Measurements from ENCODE around the gene CASKIN1. TPM values are rescaled to one million over a fixed set of nuclear protein-coding genes. Genes with fewer than 3 reads are reported as not detected.

CASKIN1 gene
- total RNA-seq, 1 donor from 2014 or later: 1.6 TPM

GRCh38 chr16:2184962-2185361 is 11.4 kb downstream of the CASKIN1 start:
- no peak for DNase-seq (ENCODE audit: low spot score)
- H3K27ac ChIP-seq: no peak overlapping the region
- H3K79me2 ChIP-seq (ENCODE audit: low read depth): no peaks in the 10 kb centered on the region
- H3K27ac Mint-ChIP-seq: no peak overlapping the region
- no peak overlapping the region for H3K4me2 ChIP-seq
- no peaks in the 10 kb centered on the region for H3K27me3 ChIP-seq
- no peak overlapping the region for H3K4me3 ChIP-seq
- H3K36me3 Mint-ChIP-seq: peaks cover 2% of the 10 kb centered on the region
- peaks cover 3% of the 10 kb centered on the region for H3K4me1 Mint-ChIP-seq
- peaks cover 9% of the 10 kb centered on the region for H3K27me3 Mint-ChIP-seq (ENCODE audit: insufficient read depth, low read depth)
- no peaks in the 10 kb centered on the region for H3K9me3 Mint-ChIP-seq
- no peaks in the 10 kb centered on the region for H3K4me1 ChIP-seq
- no peaks in the 10 kb centered on the region for H3K9me3 ChIP-seq (ENCODE audit: low read depth)
- no peak overlapping the region for H2AFZ ChIP-seq (replicated peaks)
- H3F3A ChIP-seq (ENCODE audit: low read depth): no peaks in the 10 kb centered on the region
- no peak overlapping the region for H3K9ac ChIP-seq
- TF ChIP-seq, protein P1, sequence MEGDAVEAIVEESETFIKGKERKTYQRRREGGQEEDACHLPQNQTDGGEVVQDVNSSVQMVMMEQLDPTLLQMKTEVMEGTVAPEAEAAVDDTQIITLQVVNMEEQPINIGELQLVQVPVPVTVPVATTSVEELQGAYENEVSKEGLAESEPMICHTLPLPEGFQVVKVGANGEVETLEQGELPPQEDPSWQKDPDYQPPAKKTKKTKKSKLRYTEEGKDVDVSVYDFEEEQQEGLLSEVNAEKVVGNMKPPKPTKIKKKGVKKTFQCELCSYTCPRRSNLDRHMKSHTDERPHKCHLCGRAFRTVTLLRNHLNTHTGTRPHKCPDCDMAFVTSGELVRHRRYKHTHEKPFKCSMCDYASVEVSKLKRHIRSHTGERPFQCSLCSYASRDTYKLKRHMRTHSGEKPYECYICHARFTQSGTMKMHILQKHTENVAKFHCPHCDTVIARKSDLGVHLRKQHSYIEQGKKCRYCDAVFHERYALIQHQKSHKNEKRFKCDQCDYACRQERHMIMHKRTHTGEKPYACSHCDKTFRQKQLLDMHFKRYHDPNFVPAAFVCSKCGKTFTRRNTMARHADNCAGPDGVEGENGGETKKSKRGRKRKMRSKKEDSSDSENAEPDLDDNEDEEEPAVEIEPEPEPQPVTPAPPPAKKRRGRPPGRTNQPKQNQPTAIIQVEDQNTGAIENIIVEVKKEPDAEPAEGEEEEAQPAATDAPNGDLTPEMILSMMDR (IDR thresholded peaks at IDR 0.05): no peak
- TF ChIP-seq EZH2 (IDR thresholded peaks at IDR 0.05): no peak
- TF ChIP-seq EZH2phosphoT487 (IDR thresholded peaks at IDR 0.05): no peak
- H4K20me1 ChIP-seq (ENCODE audit: low read depth): no peaks in the 10 kb centered on the region
- no peaks in the 10 kb centered on the region for H3K36me3 ChIP-seq
- no peak overlapping the region for H3K4me3 Mint-ChIP-seq

DNA sequence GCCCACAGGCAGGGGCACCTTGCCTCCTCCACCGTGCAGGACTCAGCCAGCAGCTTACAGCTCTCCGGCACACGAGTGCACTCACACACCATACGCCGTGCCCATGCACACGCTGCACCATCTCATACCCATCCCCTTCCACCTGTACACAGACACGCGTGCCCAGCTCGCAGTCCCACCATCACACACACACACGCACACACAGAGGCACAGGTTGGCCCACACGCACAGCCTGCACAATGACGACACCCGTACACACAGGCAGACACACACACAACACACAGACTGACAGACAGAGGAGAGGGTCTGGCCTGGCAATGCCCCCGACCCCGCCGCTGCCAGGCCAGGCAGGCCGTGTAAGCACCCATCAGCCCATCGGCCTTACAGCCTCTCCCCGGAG is 12.1 kb downstream of the CASKIN1 start:
- Histone ChIP-seq H3K79me2 (ENCODE audit: low read depth) (no peaks in the 10 kb centered on the region), H3F3A (ENCODE audit: low read depth) (no peaks in the 10 kb centered on the region), H3K4me2 (no peak overlapping the region), H2AFZ (replicated peaks) (no peak overlapping the region), H3K9me3 (ENCODE audit: low read depth) (no peaks in the 10 kb centered on the region), H3K27ac (no peak overlapping the region), H3K9ac (no peak overlapping the region), H4K20me1 (ENCODE audit: low read depth) (no peaks in the 10 kb centered on the region), H3K4me1 (no peaks in the 10 kb centered on the region), H3K36me3 (no peaks in the 10 kb centered on the region), H3K27me3 (no peaks in the 10 kb centered on the region), H3K4me3 (no peak overlapping the region)
- DNase-seq (ENCODE audit: low spot score): no peak
- peaks cover 3% of the 10 kb centered on the region for H3K4me1 Mint-ChIP-seq
- peaks cover 9% of the 10 kb centered on the region for H3K27me3 Mint-ChIP-seq (ENCODE audit: insufficient read depth, low read depth)
- H3K4me3 Mint-ChIP-seq: no peak overlapping the region
- peaks cover 2% of the 10 kb centered on the region for H3K36me3 Mint-ChIP-seq
- no peak for TF ChIP-seq EZH2phosphoT487 (IDR thresholded peaks at IDR 0.05)
- TF ChIP-seq, protein P1 (IDR thresholded peaks at IDR 0.05): no peak
- TF ChIP-seq EZH2 (IDR thresholded peaks at IDR 0.05): no peak
- no peak overlapping the region for H3K27ac Mint-ChIP-seq
- no peaks in the 10 kb centered on the region for H3K9me3 Mint-ChIP-seq

GRCh38 chr16:2183671-2184070 is 12.7 kb downstream of the CASKIN1 start:
- Mint-ChIP-seq H3K4me3 (no peak overlapping the region), H3K27ac (no peak overlapping the region), H3K36me3 (peaks cover 2% of the 10 kb centered on the region), H3K9me3 (no peaks in the 10 kb centered on the region), H3K4me1 (peaks cover 3% of the 10 kb centered on the region), H3K27me3 (ENCODE audit: insufficient read depth, low read depth) (peaks cover 9% of the 10 kb centered on the region)
- Histone ChIP-seq H3K4me2 (no peak overlapping the region), H2AFZ (replicated peaks) (no peak overlapping the region), H3K9me3 (ENCODE audit: low read depth) (no peaks in the 10 kb centered on the region), H3K36me3 (no peaks in the 10 kb centered on the region), H3F3A (ENCODE audit: low read depth) (no peaks in the 10 kb centered on the region), H4K20me1 (ENCODE audit: low read depth) (no peaks in the 10 kb centered on the region), H3K79me2 (ENCODE audit: low read depth) (no peaks in the 10 kb centered on the region), H3K9ac (no peak overlapping the region), H3K27ac (no peak overlapping the region), H3K27me3 (no peaks in the 10 kb centered on the region), H3K4me3 (no peak overlapping the region), H3K4me1 (no peaks in the 10 kb centered on the region)
- no peak for DNase-seq (ENCODE audit: low spot score)
- TF ChIP-seq EZH2 (IDR thresholded peaks at IDR 0.05) (no peak), EZH2phosphoT487 (IDR thresholded peaks at IDR 0.05) (no peak)
- TF ChIP-seq, protein P1 (IDR thresholded peaks at IDR 0.05): no peak

Data from neural progenitor cell (in vitro differentiated cells).